ENCODE data around the gene ITPR2. TPM values are rescaled to one million over a fixed set of nuclear protein-coding genes. Genes with fewer than 3 reads are reported as not detected.

The ITPR2 gene
- total and polyA plus RNA-seq, 2 of the 13 experiments (the other 11 are each of a cell fraction or from before 2014, with no cell fraction given), result 31.9 to 81.9 TPM

- no peak for TF ChIP-seq NONO (IDR thresholded peaks at IDR 0.05)
- no peak; the same call in 1 of the 2 replicates for TF ChIP-seq NONO (CRISPR knock-in tag; conservative IDR thresholded peaks at IDR 0.05)
- peak; percentile 46; the same call in 1 of the 2 replicates for TF ChIP-seq HOMEZ (CRISPR knock-in tag; IDR thresholded peaks at IDR 0.05; ENCODE audit: low read depth)
- TF ChIP-seq E2F2 (CRISPR knock-in tag; IDR thresholded peaks at IDR 0.05; ENCODE audit: borderline replicate concordance), result no peak
- no peak for TF ChIP-seq ZBTB40 (IDR thresholded peaks at IDR 0.05)
- peak; percentile 19; the same call in 1 of the 2 replicates for TF ChIP-seq ZBTB40 (CRISPR knock-in tag; IDR thresholded peaks at IDR 0.05)
- TF ChIP-seq HOXA7 (CRISPR knock-in tag; IDR thresholded peaks at IDR 0.05), result no peak
- no peak for TF ChIP-seq ZSCAN25 (CRISPR knock-in tag; IDR thresholded peaks at IDR 0.05)
- no peak for TF ChIP-seq ZEB1 (IDR thresholded peaks at IDR 0.05; ENCODE audit: insufficient replicate concordance, low read depth)
- no peak; the same call in 1 of the 2 replicates for TF ChIP-seq ZNF800 (CRISPR knock-in tag; IDR thresholded peaks at IDR 0.05)
- TF ChIP-seq ZNF205 (CRISPR knock-in tag; IDR thresholded peaks at IDR 0.05), result peak; percentile 64; the same call in 1 of the 2 replicates
- TF ChIP-seq ZBTB2 (CRISPR knock-in tag; IDR thresholded peaks at IDR 0.05; ENCODE audit: low read depth), result no peak; the same call in 1 of the 2 replicates
Measured at GRCh38 chr12:26832822-26833742, at the start of gene ITPR2 (continued).
